Activated T-cell treated with anti-CD3 and anti-CD28 coated beads for 1 hour (primary cell): ENCODE measurements around the gene CCDC174.

Experiments used
- DNase-seq: peaks from one replicate; pipeline ENCODE4 v3.0.0-alpha.2; 2020; ENCODE audit warnings: low read depth

CCDC174 gene

GRCh38 chr3:14703128-14703750 lies 51.7 kb downstream of the CCDC174 start:
- no peak for DNase-seq

- DNase-seq: no peak
Measured at GRCh38 chr3:14703791-14704190, 52.2 kb downstream of the CCDC174 start.

GRCh38 chr3:14706096-14706495 lies 54.5 kb downstream of the CCDC174 start:
- no peak for DNase-seq

GRCh38 chr3:14716591-14716990 lies 65.0 kb downstream of the CCDC174 start:
- no peak for DNase-seq

GRCh38 chr3:14717307-14717706 lies 65.7 kb downstream of the CCDC174 start:
- DNase-seq: no peak

- DNase-seq: no peak
Measured at GRCh38 chr3:14718539-14718938, 67.0 kb downstream of the CCDC174 start.

GRCh38 chr3:14719006-14719405 lies 67.4 kb downstream of the CCDC174 start:
- no peak for DNase-seq

- no peak for DNase-seq
Measured at GRCh38 chr3:14721126-14721864, 69.7 kb downstream of the CCDC174 start.
